Heart left ventricle (tissue), 13 donors: ENCODE data around the gene SIX1.

Experiments
- CTCF ChIP-seq, 12 donors: fragments of 200-600 bp; sonication (generic) in 4 of 12; IDR thresholded peaks; one replicate each; pipeline versions ENCODE4 v1.5.0 to v1.8.0; 2018 to 2022; ENCODE audit warnings: antibody characterized with exemption in 12 of 12, mild to moderate bottlenecking in 5 of 12
- POLR2A ChIP-seq, 2 donors: fragments of 450-650 bp; IDR thresholded peaks; one replicate each; pipeline ENCODE4 v1.6.1; 2017; ENCODE audit warnings: antibody characterized with exemption in 2 of 2, mild to moderate bottlenecking in 2 of 2, moderate library complexity in 2 of 2
- donor health status: ischemic (EF 13 %, LVEDD 7.1; RV severe dilation, severe dysfunction).
- donor health status: DM: no; HTN: yes; CAD: no.
- donor health status: DM: no; HTN: no; CAD: no.
- donor health status: ischemic (EF 25% LVEDD 6.9; RV normal size, moderate dysfunction).
- donor health status: ischemic (EF 25% LVEDD 5.7; RV mildly dilated, moderate dysfunction).
- donor health status: ischemic (EF 35%, LVEDD 5.7; RV mildly dilated, moderate dysfunction).
- donor health status: nonischemic (EF 11% LVEDD 7.7; RV severe dilation, severe dysfunction).
- donor health status: DM: yes; HTN: yes; CAD: no.
- donor health status: PGD.
- donor health status: ischemic (EF 29% LVEDD 5.4; RV normal size, mild dysfunction).
- donor health status: nonischemic (EF 23%, LVEDD 6.1; RV moderate dilation, normal function).

- no peak for TF ChIP-seq CTCF (IDR thresholded peaks at IDR 0.05)
- TF ChIP-seq POLR2A (IDR thresholded peaks at IDR 0.05), result no peak
Observed at GRCh38 chr14:60644666-60645065, 4.6 kb downstream of the SIX1 start.
